Measurements from ENCODE around the gene TEDC2.

The TEDC2 gene

DNA sequence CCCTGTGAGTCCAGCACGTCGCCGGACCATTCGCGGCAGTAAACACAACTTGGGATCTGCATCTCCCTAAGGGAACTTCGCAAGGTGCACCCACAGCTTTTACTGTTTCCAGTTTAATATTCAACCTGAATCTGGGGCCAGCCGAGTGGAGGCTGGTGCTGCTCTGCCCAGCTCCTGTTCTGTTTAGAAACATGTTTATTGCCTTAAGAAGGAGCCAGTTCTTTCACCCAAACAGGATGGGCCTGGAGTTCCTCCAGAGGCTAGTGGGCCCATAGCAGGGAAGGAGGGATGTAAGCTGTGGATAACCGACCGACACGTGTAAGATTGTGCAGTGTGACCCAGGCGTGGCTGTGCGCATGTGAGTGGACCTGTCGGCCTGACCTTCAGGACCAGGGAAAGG lies 32.4 kb downstream of the TEDC2 start:
- Histone ChIP-seq H3K27me3 (ENCODE audit: low read depth, low read length) (no peaks in the 10 kb centered on the region), H3K27ac (ENCODE audit: low read length) (no peak overlapping the region), H3K4me1 (ENCODE audit: control insufficient read depth in 1 of 2, insufficient read depth in 2 of 2, low read length in 2 of 2) (peaks cover 0 to 8% of the 10 kb centered on the region in 2 donors), H3K4me3 (ENCODE audit: low read depth in 1 of 2, low read length in 2 of 2) (no peak overlapping the region), H3K9me3 (ENCODE audit: control insufficient read depth in 1 of 2, low read length in 2 of 2) (no peaks in the 10 kb centered on the region), H3K36me3 (ENCODE audit: control insufficient read depth in 1 of 2, insufficient read depth in 2 of 2, low read length in 2 of 2) (peaks cover 3 to 26% of the 10 kb centered on the region in 2 donors)

DNA sequence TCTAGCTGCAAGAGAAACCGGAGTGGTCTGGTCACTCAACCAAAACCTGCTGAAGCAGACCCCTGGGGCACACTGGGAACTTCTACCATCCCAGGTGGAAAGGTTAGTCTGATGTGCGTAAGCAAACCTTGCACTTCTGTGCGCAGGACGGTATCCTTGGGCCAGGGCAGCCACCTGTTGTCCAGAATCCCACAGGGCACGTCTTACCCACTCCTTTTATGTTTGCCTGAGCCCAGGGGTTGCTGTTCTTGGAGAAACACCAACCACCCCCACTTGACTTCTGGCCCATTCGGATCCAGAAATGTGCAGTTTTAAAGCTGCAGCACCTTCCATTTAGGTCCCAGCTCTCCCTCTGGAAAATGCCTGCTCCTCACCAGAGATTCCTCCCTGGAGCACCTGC lies 33.7 kb downstream of the TEDC2 start:
- H3K27me3 ChIP-seq (ENCODE audit: low read depth, low read length), result no peaks in the 10 kb centered on the region
- H3K4me1 ChIP-seq (ENCODE audit: control insufficient read depth in 1 of 2, insufficient read depth in 2 of 2, low read length in 2 of 2), result peaks cover 0 to 21% of the 10 kb centered on the region in 2 donors

DNA sequence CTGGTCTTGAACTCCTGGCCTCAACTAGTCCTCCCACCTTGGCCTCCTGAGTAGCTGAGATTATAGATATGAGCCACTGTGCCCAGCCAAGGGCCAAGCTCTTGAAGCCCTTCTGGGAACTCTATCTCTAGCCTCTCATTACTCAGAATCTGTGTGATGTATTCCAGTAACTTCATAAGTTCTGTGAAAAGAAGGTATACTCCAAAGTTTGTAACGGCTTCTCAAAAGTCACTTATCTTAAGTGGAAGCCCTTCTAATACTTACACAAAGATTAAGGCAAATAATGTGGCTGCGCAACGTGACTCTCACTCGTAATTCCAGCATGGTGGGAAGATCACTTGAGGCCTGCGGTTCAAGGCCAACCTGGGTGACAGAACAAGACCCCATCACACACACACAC lies 34.7 kb downstream of the TEDC2 start:
- Histone ChIP-seq H3K4me3 (ENCODE audit: low read depth in 1 of 2, low read length in 2 of 2) (no peak overlapping the region), H3K4me1 (ENCODE audit: control insufficient read depth in 1 of 2, insufficient read depth in 2 of 2, low read length in 2 of 2) (peaks cover 0 to 23% of the 10 kb centered on the region in 2 donors), H3K27ac (ENCODE audit: low read length) (no peak overlapping the region), H3K36me3 (ENCODE audit: control insufficient read depth in 1 of 2, insufficient read depth in 2 of 2, low read length in 2 of 2) (peaks cover 3 to 42% of the 10 kb centered on the region in 2 donors), H3K9me3 (ENCODE audit: control insufficient read depth in 1 of 2, low read length in 2 of 2) (no peaks in the 10 kb centered on the region), H3K27me3 (ENCODE audit: low read depth, low read length) (no peaks in the 10 kb centered on the region)

More for the DNA sequence above, 33.7 kb downstream of the TEDC2 start:
- Histone ChIP-seq H3K36me3 (ENCODE audit: control insufficient read depth in 1 of 2, insufficient read depth in 2 of 2, low read length in 2 of 2) (peaks cover 3 to 34% of the 10 kb centered on the region in 2 donors), H3K9me3 (ENCODE audit: control insufficient read depth in 1 of 2, low read length in 2 of 2) (no peaks in the 10 kb centered on the region), H3K4me3 (ENCODE audit: low read depth in 1 of 2, low read length in 2 of 2) (no peak overlapping the region), H3K27ac (ENCODE audit: low read length) (no peak overlapping the region)

DNA sequence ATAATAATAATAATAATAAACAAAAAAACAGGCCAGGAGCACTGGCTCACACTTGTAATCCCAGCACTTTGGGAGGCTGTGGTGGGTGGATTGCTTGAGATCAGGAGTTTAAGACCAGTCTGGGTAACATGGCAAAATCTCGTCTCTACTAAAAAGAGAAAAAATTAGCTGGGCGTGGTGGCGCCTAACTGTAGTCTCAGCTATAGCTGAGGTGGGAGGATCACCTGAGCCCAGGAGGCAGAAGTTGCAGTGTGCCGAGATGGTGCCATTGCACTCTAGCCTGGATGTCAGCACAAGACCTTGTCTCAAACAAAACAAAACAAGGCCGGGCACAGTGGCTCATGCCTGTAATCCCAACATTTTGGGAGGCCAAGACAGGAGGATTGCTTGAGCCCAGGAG lies 35.1 kb downstream of the TEDC2 start:
- Histone ChIP-seq H3K4me1 (ENCODE audit: control insufficient read depth in 1 of 2, insufficient read depth in 2 of 2, low read length in 2 of 2) (peaks cover 0 to 23% of the 10 kb centered on the region in 2 donors), H3K27ac (ENCODE audit: low read length) (no peak overlapping the region), H3K9me3 (ENCODE audit: control insufficient read depth in 1 of 2, low read length in 2 of 2) (no peaks in the 10 kb centered on the region), H3K27me3 (ENCODE audit: low read depth, low read length) (no peaks in the 10 kb centered on the region), H3K36me3 (ENCODE audit: control insufficient read depth in 1 of 2, insufficient read depth in 2 of 2, low read length in 2 of 2) (peaks cover 3 to 38% of the 10 kb centered on the region in 2 donors), H3K4me3 (ENCODE audit: low read depth in 1 of 2, low read length in 2 of 2) (no peak overlapping the region)

DNA sequence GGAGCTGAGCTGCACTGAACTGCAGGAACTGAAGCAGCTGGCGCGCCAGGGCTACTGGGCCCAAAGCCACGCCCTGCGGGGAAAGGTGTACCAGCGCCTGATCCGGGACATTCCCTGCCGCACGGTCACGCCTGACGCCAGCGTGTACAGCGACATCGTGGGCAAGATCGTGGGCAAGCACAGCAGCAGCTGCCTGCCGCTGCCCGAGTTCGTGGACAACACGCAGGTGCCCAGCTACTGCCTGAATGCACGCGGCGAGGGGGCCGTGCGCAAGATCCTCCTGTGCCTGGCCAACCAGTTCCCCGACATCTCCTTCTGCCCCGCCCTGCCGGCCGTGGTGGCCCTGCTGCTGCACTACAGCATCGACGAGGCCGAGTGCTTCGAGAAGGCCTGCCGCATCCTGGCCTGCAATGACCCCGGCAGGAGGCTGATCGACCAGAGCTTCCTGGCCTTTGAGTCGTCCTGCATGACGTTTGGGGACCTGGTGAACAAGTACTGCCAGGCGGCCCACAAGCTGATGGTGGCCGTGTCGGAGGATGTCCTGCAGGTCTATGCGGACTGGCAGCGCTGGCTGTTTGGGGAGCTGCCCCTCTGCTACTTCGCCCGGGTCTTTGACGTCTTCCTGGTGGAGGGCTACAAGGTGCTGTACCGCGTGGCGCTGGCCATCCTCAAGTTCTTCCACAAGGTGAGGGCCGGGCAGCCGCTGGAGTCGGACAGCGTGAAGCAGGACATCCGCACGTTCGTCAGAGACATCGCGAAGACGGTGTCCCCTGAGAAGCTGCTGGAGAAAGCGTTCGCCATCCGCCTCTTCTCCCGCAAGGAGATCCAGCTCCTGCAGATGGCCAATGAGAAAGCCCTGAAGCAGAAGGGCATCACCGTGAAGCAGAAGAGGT lies 36.6 kb downstream of the TEDC2 start:
- no peaks in the 10 kb centered on the region for H3K9me3 ChIP-seq (ENCODE audit: control insufficient read depth in 1 of 2, low read length in 2 of 2)
- no peak overlapping the region for H3K27ac ChIP-seq (ENCODE audit: low read length)
- peaks cover 0 to 31% of the 10 kb centered on the region in 2 donors for H3K4me1 ChIP-seq (ENCODE audit: control insufficient read depth in 1 of 2, insufficient read depth in 2 of 2, low read length in 2 of 2)
- no peak overlapping the region for H3K4me3 ChIP-seq (ENCODE audit: low read depth in 1 of 2, low read length in 2 of 2)
- H3K36me3 ChIP-seq (ENCODE audit: control insufficient read depth in 1 of 2, insufficient read depth in 2 of 2, low read length in 2 of 2), result peaks cover 3 to 32% of the 10 kb centered on the region in 2 donors
- no peaks in the 10 kb centered on the region for H3K27me3 ChIP-seq (ENCODE audit: low read depth, low read length)

DNA sequence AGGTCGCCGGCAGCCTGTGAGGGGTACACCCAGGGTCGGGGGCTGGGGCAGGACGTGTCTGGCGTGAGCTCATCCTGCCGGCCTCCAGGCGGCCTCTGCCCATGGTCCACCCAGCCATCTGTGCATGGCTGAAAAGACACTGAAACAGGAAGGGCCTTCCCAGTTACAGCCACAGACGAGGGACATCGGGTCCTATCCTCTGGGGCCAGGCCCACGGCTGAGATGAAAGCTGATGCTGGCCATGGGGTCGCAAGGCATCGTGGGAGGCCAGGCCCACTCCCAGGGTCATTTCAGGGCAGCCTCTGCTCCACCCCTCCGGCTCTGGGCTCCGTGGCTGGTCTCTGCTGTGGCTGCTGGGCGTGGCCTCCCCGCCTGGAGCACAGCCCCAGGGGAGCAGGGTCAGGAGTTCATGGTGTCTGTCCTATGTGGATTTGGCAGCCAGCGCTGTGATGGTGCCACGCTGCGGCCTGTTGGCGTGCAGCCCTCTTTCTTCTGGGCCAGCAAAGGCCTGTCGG lies 37.3 kb downstream of the TEDC2 start:
- Histone ChIP-seq H3K27ac (ENCODE audit: low read length) (no peak overlapping the region), H3K4me1 (ENCODE audit: control insufficient read depth in 1 of 2, insufficient read depth in 2 of 2, low read length in 2 of 2) (peaks cover 4 to 38% of the 10 kb centered on the region in 2 donors), H3K27me3 (ENCODE audit: low read depth, low read length) (no peaks in the 10 kb centered on the region), H3K36me3 (ENCODE audit: control insufficient read depth in 1 of 2, insufficient read depth in 2 of 2, low read length in 2 of 2) (peaks cover 3 to 32% of the 10 kb centered on the region in 2 donors), H3K9me3 (ENCODE audit: control insufficient read depth in 1 of 2, low read length in 2 of 2) (no peaks in the 10 kb centered on the region), H3K4me3 (ENCODE audit: low read depth in 1 of 2, low read length in 2 of 2) (no peak overlapping the region)

DNA sequence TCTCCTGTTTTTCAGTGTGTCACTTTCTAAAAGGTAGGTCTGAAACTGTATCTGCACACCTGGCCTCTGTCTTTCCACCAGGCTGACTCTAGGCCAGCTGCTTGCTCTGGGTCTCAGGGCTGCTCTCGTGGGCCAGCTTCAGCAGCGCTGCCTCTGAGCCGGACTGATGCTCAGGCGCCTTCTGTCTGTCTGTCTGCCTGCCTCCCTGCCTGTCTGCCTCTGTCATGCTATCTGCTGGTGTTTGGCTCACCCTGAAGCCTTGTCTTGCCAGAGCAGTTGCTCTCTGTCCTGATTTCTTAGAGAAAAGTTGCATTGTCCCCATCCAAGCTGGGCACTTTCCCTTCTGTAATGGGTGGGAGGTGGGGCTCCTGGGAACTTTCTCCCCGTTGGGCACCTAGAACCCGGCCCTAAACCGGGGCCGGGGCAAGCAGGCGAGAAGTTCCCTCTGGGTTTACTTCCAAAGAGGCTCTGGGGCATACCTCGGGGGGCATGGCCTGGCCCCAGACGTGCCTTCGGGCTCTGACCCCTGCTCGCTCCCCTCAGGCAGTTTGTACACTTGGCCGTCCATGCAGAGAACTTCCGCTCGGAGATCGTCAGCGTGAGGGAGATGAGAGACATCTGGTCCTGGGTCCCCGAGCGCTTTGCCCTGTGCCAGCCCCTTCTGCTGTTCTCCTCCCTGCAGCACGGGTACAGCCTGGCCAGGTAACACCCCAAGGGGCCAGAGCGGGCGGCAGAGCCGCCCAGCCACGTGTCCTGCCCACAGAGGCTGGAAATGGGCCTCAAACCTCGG lies 38.0 kb downstream of the TEDC2 start:
- no peak overlapping the region for H3K27ac ChIP-seq (ENCODE audit: low read length)
- H3K27me3 ChIP-seq (ENCODE audit: low read depth, low read length), result no peaks in the 10 kb centered on the region
- peaks cover 4 to 41% of the 10 kb centered on the region in 2 donors for H3K4me1 ChIP-seq (ENCODE audit: control insufficient read depth in 1 of 2, insufficient read depth in 2 of 2, low read length in 2 of 2)
- H3K36me3 ChIP-seq (ENCODE audit: control insufficient read depth in 1 of 2, insufficient read depth in 2 of 2, low read length in 2 of 2), result peaks cover 3 to 32% of the 10 kb centered on the region in 2 donors
- H3K9me3 ChIP-seq (ENCODE audit: control insufficient read depth in 1 of 2, low read length in 2 of 2), result no peaks in the 10 kb centered on the region
- no peak overlapping the region for H3K4me3 ChIP-seq (ENCODE audit: low read depth in 1 of 2, low read length in 2 of 2)

DNA sequence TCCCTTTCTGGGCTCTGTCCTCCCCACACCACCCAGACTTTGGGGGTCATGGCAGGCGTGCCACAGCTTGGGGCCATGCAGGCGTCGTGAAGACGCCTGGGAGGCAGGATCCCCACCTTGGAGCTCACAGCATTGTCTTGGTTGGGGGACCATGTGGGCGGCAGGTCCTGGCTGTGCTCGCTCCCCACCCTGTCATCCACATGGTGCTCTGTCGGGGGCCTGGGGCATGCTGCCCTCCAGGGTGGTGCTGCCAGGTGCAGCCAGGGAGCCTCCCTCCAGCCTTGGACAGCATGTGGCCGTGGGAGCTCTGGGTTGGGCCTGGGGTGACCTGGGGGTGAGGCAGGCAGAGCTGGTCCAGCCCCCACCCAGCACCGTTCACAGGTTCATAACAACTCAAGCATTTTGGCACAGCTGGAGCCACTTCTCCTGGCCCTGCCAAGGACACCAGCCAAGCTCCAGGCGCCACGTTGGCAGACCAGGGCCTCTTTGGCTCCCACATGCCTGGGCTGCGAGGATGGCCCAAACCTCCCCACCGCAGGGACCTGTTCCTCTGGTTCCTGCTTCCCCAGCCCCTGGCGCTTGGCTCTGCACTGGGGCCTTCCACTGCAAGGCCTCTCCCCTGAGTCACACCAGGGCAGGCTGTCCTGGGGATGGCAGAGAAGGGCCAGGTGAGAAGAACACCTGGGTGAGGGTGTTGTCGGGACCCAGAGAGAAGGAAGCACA lies 38.8 kb downstream of the TEDC2 start:
- Histone ChIP-seq H3K27ac (ENCODE audit: low read length) (no peak overlapping the region), H3K27me3 (ENCODE audit: low read depth, low read length) (no peaks in the 10 kb centered on the region), H3K36me3 (ENCODE audit: control insufficient read depth in 1 of 2, insufficient read depth in 2 of 2, low read length in 2 of 2) (peaks cover 3 to 32% of the 10 kb centered on the region in 2 donors), H3K4me1 (ENCODE audit: control insufficient read depth in 1 of 2, insufficient read depth in 2 of 2, low read length in 2 of 2) (peaks cover 4 to 44% of the 10 kb centered on the region in 2 donors), H3K4me3 (ENCODE audit: low read depth in 1 of 2, low read length in 2 of 2) (no peak overlapping the region), H3K9me3 (ENCODE audit: control insufficient read depth in 1 of 2, low read length in 2 of 2) (no peaks in the 10 kb centered on the region)

DNA sequence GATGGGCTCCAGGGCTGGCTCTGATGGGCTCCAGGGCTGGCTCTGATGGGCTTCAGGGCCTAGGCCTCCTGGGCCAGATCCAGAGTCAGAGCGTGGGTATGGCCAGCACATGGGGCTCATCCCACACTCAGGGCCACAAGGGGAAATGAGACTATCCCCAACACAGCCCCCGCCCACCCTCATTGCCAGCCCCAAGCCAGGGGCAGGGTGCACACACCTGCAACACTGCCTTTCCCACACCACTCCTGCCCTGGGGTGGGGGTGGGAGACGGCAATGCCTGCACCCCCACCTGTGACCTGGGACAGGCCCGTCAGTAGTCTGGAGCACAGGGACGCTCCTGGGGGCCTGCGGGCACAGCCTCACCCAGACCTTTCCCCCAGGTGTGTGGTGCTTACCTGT lies 39.5 kb downstream of the TEDC2 start:
- H3K36me3 ChIP-seq (ENCODE audit: control insufficient read depth in 1 of 2, insufficient read depth in 2 of 2, low read length in 2 of 2), result peaks cover 3 to 32% of the 10 kb centered on the region in 2 donors
- peaks cover 4 to 44% of the 10 kb centered on the region in 2 donors for H3K4me1 ChIP-seq (ENCODE audit: control insufficient read depth in 1 of 2, insufficient read depth in 2 of 2, low read length in 2 of 2)
- no peak overlapping the region for H3K4me3 ChIP-seq (ENCODE audit: low read depth in 1 of 2, low read length in 2 of 2)
- H3K27me3 ChIP-seq (ENCODE audit: low read depth, low read length), result no peaks in the 10 kb centered on the region
- no peak overlapping the region for H3K27ac ChIP-seq (ENCODE audit: low read length)
- no peaks in the 10 kb centered on the region for H3K9me3 ChIP-seq (ENCODE audit: control insufficient read depth in 1 of 2, low read length in 2 of 2)

DNA sequence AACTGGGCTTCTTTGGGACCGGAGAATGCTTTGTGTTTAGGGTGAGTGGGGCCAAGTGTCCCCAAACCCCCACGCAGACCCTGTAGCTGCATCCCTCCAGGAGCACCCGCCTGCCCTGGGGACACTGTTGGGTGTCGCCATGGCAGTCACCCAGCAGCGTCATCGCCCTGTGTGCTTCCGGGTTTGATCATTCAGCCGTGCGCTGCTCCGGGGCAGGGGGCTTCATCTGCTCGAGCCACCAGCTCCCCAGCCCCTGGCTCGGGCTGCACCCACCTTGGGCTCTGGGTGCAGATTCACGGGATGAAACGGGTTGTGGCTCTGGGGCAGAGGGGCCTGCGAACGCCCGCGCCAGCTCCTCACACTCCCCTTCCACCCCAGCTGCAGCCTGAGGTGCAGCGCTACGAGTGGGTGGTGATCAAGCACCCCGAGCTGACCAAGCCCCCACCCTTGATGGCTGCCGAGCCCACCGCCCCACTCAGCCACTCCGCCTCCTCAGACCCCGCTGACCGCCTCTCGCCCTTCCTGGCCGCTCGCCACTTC lies 40.1 kb downstream of the TEDC2 start:
- Histone ChIP-seq H3K4me1 (ENCODE audit: control insufficient read depth in 1 of 2, insufficient read depth in 2 of 2, low read length in 2 of 2) (peaks cover 4 to 44% of the 10 kb centered on the region in 2 donors), H3K36me3 (ENCODE audit: control insufficient read depth in 1 of 2, insufficient read depth in 2 of 2, low read length in 2 of 2) (peaks cover 3 to 32% of the 10 kb centered on the region in 2 donors), H3K4me3 (ENCODE audit: low read depth in 1 of 2, low read length in 2 of 2) (no peak overlapping the region), H3K9me3 (ENCODE audit: control insufficient read depth in 1 of 2, low read length in 2 of 2) (no peaks in the 10 kb centered on the region), H3K27ac (ENCODE audit: low read length) (no peak overlapping the region), H3K27me3 (ENCODE audit: low read depth, low read length) (no peaks in the 10 kb centered on the region)

Data from muscle layer of duodenum (tissue), 2 donors.